ENCODE results near the gene SLC5A6.

Gene SLC5A6

DNA sequence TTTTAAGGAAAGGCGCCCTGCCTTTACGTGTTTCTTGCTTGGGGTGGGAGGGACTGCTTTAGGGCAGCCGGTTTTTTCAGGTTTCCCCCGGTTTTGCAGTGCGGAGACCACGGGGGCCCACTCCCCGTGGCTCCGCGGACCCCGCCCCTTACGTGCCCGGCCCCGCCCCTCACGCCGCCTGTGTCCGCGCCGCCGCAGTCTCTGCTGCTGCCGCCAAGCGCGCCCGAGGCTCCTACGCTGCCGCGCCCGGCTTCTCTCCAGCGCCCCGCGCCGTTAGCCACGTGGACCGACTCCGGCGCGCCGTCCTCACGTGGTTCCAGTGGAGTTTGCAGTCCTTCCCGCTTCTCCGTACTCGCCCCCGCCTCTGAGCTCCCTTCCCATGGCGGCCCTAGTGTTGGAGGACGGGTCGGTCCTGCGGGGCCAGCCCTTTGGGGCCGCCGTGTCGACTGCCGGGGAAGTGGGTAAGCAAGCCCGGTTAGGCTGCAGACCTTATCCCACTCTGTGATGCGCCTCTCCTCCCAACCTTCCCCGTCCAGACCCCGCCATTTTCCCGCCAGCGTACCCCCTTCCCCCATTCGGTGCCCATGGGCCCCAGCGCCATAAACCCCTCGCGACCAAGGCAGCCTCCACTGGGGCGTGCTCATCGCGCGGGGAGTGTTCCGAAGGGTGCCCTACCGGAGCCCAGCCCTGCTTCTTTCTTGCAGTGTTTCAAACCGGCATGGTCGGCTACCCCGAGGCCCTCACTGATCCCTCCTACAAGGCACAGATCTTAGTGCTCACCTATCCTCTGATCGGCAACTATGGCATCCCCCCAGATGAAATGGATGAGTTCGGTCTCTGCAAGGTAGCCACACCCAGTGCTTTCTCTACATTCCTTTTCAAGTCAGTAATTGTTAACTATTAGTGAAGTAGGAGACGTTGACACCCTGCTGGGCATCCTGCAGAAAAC lies 5.4 kb upstream of the SLC5A6 start, which contains the start of gene CAD:
CAD (plus strand) TSS at position 197 of the 949 bp plus-strand sequence; CDS start at position 380, 183 bp downstream.
- in situ Hi-C loops (cut with MboI; ENCODE audit: low pct_unique_long_range_greater_than_20kb, low sequenced_read_pairs, unreplicated experiment) = no loop called here
- peak; percentile 93 for DNase-seq (ENCODE audit: low spot score)
- TF ChIP-seq, protein P1, sequence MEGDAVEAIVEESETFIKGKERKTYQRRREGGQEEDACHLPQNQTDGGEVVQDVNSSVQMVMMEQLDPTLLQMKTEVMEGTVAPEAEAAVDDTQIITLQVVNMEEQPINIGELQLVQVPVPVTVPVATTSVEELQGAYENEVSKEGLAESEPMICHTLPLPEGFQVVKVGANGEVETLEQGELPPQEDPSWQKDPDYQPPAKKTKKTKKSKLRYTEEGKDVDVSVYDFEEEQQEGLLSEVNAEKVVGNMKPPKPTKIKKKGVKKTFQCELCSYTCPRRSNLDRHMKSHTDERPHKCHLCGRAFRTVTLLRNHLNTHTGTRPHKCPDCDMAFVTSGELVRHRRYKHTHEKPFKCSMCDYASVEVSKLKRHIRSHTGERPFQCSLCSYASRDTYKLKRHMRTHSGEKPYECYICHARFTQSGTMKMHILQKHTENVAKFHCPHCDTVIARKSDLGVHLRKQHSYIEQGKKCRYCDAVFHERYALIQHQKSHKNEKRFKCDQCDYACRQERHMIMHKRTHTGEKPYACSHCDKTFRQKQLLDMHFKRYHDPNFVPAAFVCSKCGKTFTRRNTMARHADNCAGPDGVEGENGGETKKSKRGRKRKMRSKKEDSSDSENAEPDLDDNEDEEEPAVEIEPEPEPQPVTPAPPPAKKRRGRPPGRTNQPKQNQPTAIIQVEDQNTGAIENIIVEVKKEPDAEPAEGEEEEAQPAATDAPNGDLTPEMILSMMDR (IDR thresholded peaks at IDR 0.05; ENCODE audit: extremely low read depth, insufficient read depth, missing control alignments) = peak; percentile 34

DNA sequence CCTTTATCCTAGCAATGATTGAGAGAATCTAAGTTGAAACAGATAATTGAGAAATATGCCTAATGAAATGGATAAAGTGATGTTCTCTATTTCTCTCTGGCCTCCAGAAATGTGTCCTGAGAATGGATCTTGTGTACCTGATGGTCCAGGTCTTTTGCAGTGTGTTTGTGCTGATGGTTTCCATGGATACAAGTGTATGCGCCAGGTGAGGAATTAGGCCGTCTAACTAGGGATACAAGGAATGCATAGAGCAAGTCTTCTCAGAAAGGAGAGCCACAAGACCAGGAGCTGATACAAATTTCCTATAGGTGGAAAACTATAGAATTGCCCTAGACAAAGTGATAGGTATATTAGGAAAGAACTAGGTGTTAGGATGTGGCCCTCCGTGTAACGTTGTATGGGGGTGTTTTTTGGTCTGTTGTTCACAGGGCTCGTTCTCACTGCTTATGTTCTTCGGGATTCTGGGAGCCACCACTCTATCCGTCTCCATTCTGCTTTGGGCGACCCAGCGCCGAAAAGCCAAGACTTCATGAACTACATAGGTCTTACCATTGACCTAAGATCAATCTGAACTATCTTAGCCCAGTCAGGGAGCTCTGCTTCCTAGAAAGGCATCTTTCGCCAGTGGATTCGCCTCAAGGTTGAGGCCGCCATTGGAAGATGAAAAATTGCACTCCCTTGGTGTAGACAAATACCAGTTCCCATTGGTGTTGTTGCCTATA lies 4.5 kb upstream of the SLC5A6 start:
- no peak for DNase-seq (ENCODE audit: low spot score)
- in situ Hi-C loops (cut with MboI; ENCODE audit: low pct_unique_long_range_greater_than_20kb, low sequenced_read_pairs, unreplicated experiment) = no loop called here
- TF ChIP-seq, protein P1 (IDR thresholded peaks at IDR 0.05; ENCODE audit: extremely low read depth, insufficient read depth, missing control alignments) = no peak

DNA sequence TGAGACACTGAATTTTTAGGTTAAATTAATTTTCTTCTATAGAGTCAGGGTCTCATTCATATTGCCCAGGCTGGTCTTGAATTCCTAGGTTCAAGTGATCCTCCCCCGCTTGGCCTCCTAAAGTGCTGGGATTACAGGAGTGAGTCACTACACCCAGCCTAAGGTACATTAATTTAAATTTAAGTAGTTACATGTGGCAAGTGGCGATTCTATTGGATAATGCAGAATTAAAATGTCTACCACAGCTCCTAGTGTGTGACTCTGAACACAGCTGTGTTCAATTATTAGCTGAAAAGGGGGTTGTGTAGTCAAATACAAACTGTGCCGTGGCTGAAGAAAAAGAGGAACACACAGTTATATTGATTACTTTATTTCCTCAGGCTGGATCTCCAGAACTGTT lies 2.9 kb upstream of the SLC5A6 start:
- in situ Hi-C loops (cut with MboI; ENCODE audit: low pct_unique_long_range_greater_than_20kb, low sequenced_read_pairs, unreplicated experiment) = no loop called here
- DNase-seq (ENCODE audit: low spot score) = no peak
- TF ChIP-seq, protein P1 (IDR thresholded peaks at IDR 0.05; ENCODE audit: extremely low read depth, insufficient read depth, missing control alignments) = no peak

DNA sequence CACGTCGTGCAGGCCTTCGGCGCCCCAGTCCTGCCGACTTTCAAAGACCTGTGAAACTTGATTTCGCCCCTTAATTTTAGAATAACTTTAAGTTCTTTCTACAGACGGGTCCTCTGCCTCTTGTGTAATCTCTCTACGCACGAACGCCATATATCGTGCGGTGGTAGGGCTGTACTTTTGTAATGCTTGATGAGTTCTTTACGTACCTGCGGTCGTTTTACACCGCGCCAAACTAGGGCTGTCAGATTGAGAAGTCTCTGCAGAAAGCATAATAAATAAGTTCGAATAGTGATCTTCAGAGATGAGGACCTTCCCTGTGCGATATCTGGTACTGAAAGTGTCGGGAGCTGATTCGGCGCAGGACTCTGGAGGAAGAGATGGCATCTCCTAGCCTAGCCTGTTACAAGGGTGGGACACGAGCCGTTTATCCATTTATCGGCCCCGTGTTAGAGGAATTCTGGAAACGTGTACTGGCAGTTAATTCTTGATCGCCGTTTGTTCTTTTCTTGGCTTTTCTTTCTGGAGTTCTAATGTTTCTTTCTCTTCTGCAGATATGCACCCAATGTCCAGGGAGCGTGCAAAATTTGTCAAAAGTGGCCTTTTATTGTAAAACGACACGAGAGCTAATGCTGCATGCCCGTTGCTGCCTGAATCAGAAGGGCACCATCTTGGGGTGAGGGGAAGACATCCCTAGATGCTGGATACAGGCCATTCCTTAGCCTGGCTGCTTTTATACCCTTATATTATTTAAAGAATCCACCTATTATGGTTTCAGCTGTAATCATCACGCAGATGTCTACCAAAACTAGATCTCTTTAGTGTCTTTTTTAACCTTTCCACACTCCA lies 781 bp upstream of the SLC5A6 start:
- TF ChIP-seq, protein P1 (IDR thresholded peaks at IDR 0.05; ENCODE audit: extremely low read depth, insufficient read depth, missing control alignments) = no peak
- DNase-seq (ENCODE audit: low spot score) = peak; percentile 66
- in situ Hi-C loops (cut with MboI; ENCODE audit: low pct_unique_long_range_greater_than_20kb, low sequenced_read_pairs, unreplicated experiment) = no loop called here

DNA sequence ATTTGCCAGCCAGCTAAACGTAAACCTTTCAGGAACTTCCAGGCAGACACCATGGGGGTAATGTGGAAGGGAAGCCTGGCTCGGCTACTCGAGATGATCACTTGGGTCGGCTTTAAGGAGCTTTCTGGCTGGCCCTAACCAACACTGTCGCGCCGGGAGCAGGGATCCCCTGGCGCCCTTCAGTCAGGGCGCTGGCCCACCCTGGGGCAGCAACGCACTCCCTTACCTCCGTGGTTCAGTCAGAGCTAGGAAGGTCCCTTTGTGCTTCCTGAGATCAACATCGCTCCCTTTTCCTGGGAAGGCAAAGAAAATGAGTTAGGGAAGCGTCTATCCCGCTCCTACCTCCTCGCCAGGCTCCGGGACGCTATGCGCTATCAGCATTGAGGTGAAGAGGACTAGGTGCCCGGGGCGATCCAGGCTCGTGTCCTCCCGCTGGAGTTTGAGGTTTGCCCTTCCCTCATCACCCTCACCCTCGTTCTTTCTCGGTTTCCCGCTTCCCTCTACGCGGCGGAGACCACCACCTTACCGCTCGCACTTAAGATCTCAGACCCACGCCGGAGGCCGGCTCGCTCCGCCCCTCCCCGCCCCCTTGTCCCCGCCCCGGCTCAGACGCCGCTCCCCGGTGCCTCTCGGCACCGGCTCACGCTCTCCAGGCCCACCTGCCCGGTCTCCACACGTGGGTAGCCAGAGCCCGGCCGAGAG lies 676 bp downstream of the SLC5A6 start:
- in situ Hi-C loops (cut with MboI; ENCODE audit: low pct_unique_long_range_greater_than_20kb, low sequenced_read_pairs, unreplicated experiment) = no loop called here
- no peak for DNase-seq (ENCODE audit: low spot score)
- TF ChIP-seq, protein P1 (IDR thresholded peaks at IDR 0.05; ENCODE audit: extremely low read depth, insufficient read depth, missing control alignments) = no peak

Measured in GM13977 (cell line).